ENCODE data around the gene GDPGP1.

GRCh38 chr15:90223441-90224165 is 10.4 kb upstream of the GDPGP1 start:
- TF ChIP-seq EZH2phosphoT487 (IDR thresholded peaks at IDR 0.05; ENCODE audit: borderline replicate concordance, low read length) (no peak), EZH2 (IDR thresholded peaks at IDR 0.05; ENCODE audit: low read length, unreplicated experiment) (no peak)
- TF ChIP-seq, protein P1, sequence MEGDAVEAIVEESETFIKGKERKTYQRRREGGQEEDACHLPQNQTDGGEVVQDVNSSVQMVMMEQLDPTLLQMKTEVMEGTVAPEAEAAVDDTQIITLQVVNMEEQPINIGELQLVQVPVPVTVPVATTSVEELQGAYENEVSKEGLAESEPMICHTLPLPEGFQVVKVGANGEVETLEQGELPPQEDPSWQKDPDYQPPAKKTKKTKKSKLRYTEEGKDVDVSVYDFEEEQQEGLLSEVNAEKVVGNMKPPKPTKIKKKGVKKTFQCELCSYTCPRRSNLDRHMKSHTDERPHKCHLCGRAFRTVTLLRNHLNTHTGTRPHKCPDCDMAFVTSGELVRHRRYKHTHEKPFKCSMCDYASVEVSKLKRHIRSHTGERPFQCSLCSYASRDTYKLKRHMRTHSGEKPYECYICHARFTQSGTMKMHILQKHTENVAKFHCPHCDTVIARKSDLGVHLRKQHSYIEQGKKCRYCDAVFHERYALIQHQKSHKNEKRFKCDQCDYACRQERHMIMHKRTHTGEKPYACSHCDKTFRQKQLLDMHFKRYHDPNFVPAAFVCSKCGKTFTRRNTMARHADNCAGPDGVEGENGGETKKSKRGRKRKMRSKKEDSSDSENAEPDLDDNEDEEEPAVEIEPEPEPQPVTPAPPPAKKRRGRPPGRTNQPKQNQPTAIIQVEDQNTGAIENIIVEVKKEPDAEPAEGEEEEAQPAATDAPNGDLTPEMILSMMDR (conservative IDR thresholded peaks at IDR 0.05; ENCODE audit: low read depth, low read length): no peak
